Activated effector memory CD4-positive, alpha-beta T cell treated with anti-CD3 and anti-CD28 coated beads, Interleukin-2, amount 50 U/mL, for 16 hours (primary cell): ENCODE measurements around the gene RRM2.

ENCODE experiments used
- DNase-seq: peaks from one replicate; pipeline ENCODE4 v3.0.0-alpha.2; 2020

The RRM2 gene

GRCh38 chr2:10174173-10174572 is 51.6 kb downstream of the RRM2 start:
- DNase-seq = no peak

- no peak for DNase-seq
Measured at GRCh38 chr2:10175441-10175840, 52.9 kb downstream of the RRM2 start.

- no peak for DNase-seq
Measured at GRCh38 chr2:10178751-10179150, 56.2 kb downstream of the RRM2 start.

- no peak for DNase-seq
Measured at GRCh38 chr2:10179422-10179821, 56.9 kb downstream of the RRM2 start.

GRCh38 chr2:10180229-10180628 is 57.7 kb downstream of the RRM2 start:
- no peak for DNase-seq
